Caco-2 (cell line): ENCODE data around the gene SLC7A1. TPM values are rescaled to one million over a fixed set of nuclear protein-coding genes. Genes with fewer than 3 reads are reported as not detected.

ENCODE experiments used
- BruUV-seq: library from RNA; stranded (reverse); fragments of 400-500 nt; replicated peaks from 2 replicates; lab custom pipeline; 2021; lab: Mats Ljungman, UMichigan
- CTCF ChIA-PET: fragments of 300-600 bp; sonication (Branson Sonifier 250); formaldehyde crosslinking; loops from one replicate; lab custom pipeline; 2022; ENCODE audit warnings: antibody characterized with exemption; lab: Charles Lee
- POLR2A ChIA-PET: fragments of 300-600 bp; sonication (Branson Sonifier 250); formaldehyde crosslinking; loops from one replicate; lab custom pipeline; 2022; ENCODE audit warnings: antibody characterized with exemption; lab: Charles Lee
- DNase-seq, 2 experiments: peaks; one replicate each; pipeline versions ENCODE4 v3.0.0 to v3.0.0-alpha.2; 2020 to 2022
- H3K27me3 ChIP-seq: replicated peaks from 2 replicates; pipeline ENCODE4 v1.6.0; 2011; ENCODE audit warnings: low read length; ENCODE audit not compliant: control insufficient read depth, insufficient read depth
- H3K36me3 ChIP-seq: 2 replicates; pipeline ENCODE4 v1.5.1; 2011; ENCODE audit warnings: low read length; ENCODE audit not compliant: control insufficient read depth, insufficient read depth
- H3K4me1 ChIP-seq: fragments of 250-450 bp; sonication (Bioruptor Pico); 2 replicates; pipeline ENCODE4 v1.5.1; 2020; ENCODE audit warnings: mild to moderate bottlenecking
- H3K4me3 ChIP-seq: 2 replicates; pipeline ENCODE4 v1.5.1; 2011; ENCODE audit warnings: low read depth, mild to moderate bottlenecking, control low read depth, low read length
- H3K9me3 ChIP-seq: fragments of 250-450 bp; sonication (Bioruptor Pico); 2 replicates; pipeline ENCODE4 v1.5.1; 2020; ENCODE audit warnings: mild to moderate bottlenecking, moderate library complexity
- H3K27ac Mint-ChIP-seq: one replicate; pipeline ENCODE4 v1.8.0; 2022; ENCODE audit warnings: mixed read lengths; ENCODE audit not compliant: unreplicated experiment
- H3K27me3 Mint-ChIP-seq: one replicate; pipeline ENCODE4 v1.8.0; 2022; ENCODE audit warnings: mixed read lengths; ENCODE audit not compliant: insufficient read depth, unreplicated experiment
- H3K36me3 Mint-ChIP-seq: one replicate; pipeline ENCODE4 v1.8.0; 2022; ENCODE audit warnings: mild to moderate bottlenecking, mixed read lengths; ENCODE audit not compliant: insufficient read depth, unreplicated experiment
- H3K4me1 Mint-ChIP-seq: one replicate; pipeline ENCODE4 v1.8.0; 2022; ENCODE audit warnings: low read depth, mixed read lengths; ENCODE audit not compliant: unreplicated experiment
- H3K4me3 Mint-ChIP-seq: one replicate; pipeline ENCODE4 v1.8.0; 2022; ENCODE audit warnings: mild to moderate bottlenecking, moderate library complexity, mixed read lengths; ENCODE audit not compliant: unreplicated experiment
- H3K9me3 Mint-ChIP-seq: one replicate; pipeline ENCODE4 v1.8.0; 2022; ENCODE audit warnings: mixed read lengths; ENCODE audit not compliant: unreplicated experiment
- CTCF ChIP-seq, 2 experiments: fragments of 200-600 bp in 1 of 2; IDR thresholded peaks; 1 replicate in 1 of 2; 2 replicates in 1 of 2; pipeline versions ENCODE4 v1.5.1 to v1.8.0; 2011 to 2022; ENCODE audit warnings: antibody characterized with exemption in 1 of 2, control low read depth in 1 of 2, inconsistent platforms in 1 of 2, low read depth in 1 of 2, low read length in 1 of 2, mild to moderate bottlenecking in 1 of 2, moderate library complexity in 1 of 2; ENCODE audit not compliant: insufficient read depth in 1 of 2, severe bottlenecking in 1 of 2, unreplicated experiment in 1 of 2
- intact Hi-C: fragments of 100-400 bp; cut with micrococcal nuclease; formaldehyde crosslinking; loops from one replicate; pipeline ENCODE4 v1.10.0; 2022; ENCODE audit not compliant: unreplicated experiment
- total RNA-seq: library from RNA; stranded (reverse); gene quantifications from 2 replicates; pipeline ENCODE4 v1.2.3, GENCODE V29; 2022

The SLC7A1 gene
- total RNA-seq, 1 experiment from 2014 or later: 180 TPM

DNA sequence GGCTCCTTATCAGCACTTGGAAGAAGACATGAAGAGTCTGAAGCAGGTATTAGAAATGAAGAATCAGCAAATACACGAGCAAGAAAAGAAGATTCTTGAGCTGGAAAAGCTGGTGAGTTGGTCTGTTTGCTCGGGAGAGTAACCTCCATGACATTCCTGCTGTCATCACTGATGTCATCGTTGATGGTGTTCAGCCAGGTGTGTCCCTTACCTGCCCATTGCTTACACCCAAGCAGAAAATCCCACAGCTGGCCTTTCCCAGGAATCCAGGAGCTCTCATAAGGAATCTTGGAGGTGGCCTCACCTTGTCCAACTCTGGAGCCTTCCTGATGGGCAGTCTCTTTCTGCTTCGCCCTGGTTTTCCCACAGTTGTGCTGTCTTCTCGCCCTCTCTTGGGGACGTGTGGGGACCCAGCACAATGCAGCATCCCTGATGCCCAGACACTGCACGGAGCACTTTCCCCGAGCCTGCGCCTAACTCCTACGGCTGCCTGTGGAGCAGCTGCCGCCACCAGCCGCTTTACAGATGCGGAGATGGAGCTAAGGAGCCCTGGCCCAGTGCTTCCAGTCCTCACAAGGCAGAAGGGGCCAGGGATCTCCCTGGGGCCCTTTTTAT lies 97.0 kb downstream of the SLC7A1 start:
- ChIA-PET CTCF (interaction anchor here (3.7 kb wide), 1 partner anchor 10 kb away, joined by 14 read pairs; no protein-coding TSS in a partner anchor), POLR2A (no interaction called here)
- no peak for TF ChIP-seq CTCF (IDR thresholded peaks at IDR 0.05; ENCODE audit: insufficient read depth in 1 of 2, low read depth in 1 of 2, low read length in 1 of 2, severe bottlenecking in 1 of 2, unreplicated experiment in 1 of 2)
- intact Hi-C loops: no loop called here
- BruUV-seq: no TSS peak
- Histone ChIP-seq H3K36me3 (no peaks in the 10 kb centered on the region), H3K27me3 (no peaks in the 10 kb centered on the region), H3K9me3 (no peaks in the 10 kb centered on the region), H3K4me1 (no peaks in the 10 kb centered on the region), H3K4me3 (no peak overlapping the region)
- Mint-ChIP-seq H3K4me3 (no peak overlapping the region), H3K36me3 (peaks cover 14% of the 10 kb centered on the region), H3K27ac (no peak overlapping the region), H3K4me1 (no peaks in the 10 kb centered on the region), H3K9me3 (no peaks in the 10 kb centered on the region), H3K27me3 (peaks cover 9% of the 10 kb centered on the region)
- no peak for DNase-seq

GRCh38 chr13:29497137-29497654 lies 98.3 kb downstream of the SLC7A1 start:
- intact Hi-C loops: no loop called here
- Histone ChIP-seq H3K4me3 (no peak overlapping the region), H3K27me3 (no peaks in the 10 kb centered on the region), H3K4me1 (no peaks in the 10 kb centered on the region; the same call in 1 of the 2 replicates), H3K36me3 (no peaks in the 10 kb centered on the region), H3K9me3 (no peaks in the 10 kb centered on the region)
- Mint-ChIP-seq H3K4me3 (no peak overlapping the region), H3K9me3 (no peaks in the 10 kb centered on the region), H3K27me3 (peaks cover 9% of the 10 kb centered on the region), H3K4me1 (no peaks in the 10 kb centered on the region), H3K36me3 (peaks cover under 1% of the 10 kb centered on the region), H3K27ac (no peak overlapping the region)
- ChIA-PET CTCF (interaction anchor here (2.2 to 3.7 kb wide), 2 partner anchors 11 to 25 kb away, joined by 5 to 14 read pairs; no protein-coding TSS in a partner anchor), POLR2A (no interaction called here)
- no peak for TF ChIP-seq CTCF (IDR thresholded peaks at IDR 0.05; ENCODE audit: insufficient read depth in 1 of 2, low read depth in 1 of 2, low read length in 1 of 2, severe bottlenecking in 1 of 2, unreplicated experiment in 1 of 2)
- DNase-seq: no peak
- no TSS peak for BruUV-seq

DNA sequence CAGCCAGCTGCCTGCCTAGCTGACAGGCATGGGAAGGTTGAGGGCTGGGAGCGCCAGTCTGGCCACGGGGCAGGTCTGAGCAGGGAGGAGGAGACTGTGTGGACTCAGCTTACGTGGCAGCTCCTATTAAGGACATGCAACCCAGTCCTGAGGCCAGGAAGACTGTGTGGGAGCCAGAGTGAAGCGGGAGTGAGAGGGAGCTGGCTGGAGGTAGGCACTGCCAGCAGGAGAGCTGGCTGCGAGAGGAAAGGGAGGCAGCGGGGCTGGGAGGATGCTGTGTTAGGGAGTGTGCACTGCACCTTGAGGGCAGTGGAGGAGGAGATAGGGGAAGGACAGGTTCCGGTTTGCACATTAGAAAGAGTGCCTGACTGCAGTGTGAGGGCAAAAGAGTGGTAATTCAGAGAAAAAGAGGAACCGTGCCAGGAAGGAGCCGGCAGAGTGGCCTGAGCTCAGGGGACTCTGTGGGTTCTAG lies 99.2 kb downstream of the SLC7A1 start:
- ChIA-PET POLR2A (no interaction called here), CTCF (interaction anchor here (2.2 to 3.7 kb wide), 2 partner anchors 12 to 24 kb away, joined by 5 to 14 read pairs; no protein-coding TSS in a partner anchor)

More for the DNA sequence above, 99.2 kb downstream of the SLC7A1 start:
- BruUV-seq: no TSS peak
- Histone ChIP-seq H3K36me3 (no peaks in the 10 kb centered on the region), H3K27me3 (no peaks in the 10 kb centered on the region), H3K4me3 (no peak overlapping the region), H3K4me1 (no peaks in the 10 kb centered on the region; the same call in 1 of the 2 replicates), H3K9me3 (no peaks in the 10 kb centered on the region)
- no peak for DNase-seq
- no peaks in the 10 kb centered on the region for H3K9me3 Mint-ChIP-seq
- intact Hi-C loops: no loop called here
- H3K27me3 Mint-ChIP-seq: peaks cover 6% of the 10 kb centered on the region
- H3K36me3 Mint-ChIP-seq: no peaks in the 10 kb centered on the region
- H3K4me1 Mint-ChIP-seq: no peaks in the 10 kb centered on the region
- no peak overlapping the region for H3K4me3 Mint-ChIP-seq
- no peak for TF ChIP-seq CTCF (IDR thresholded peaks at IDR 0.05; ENCODE audit: insufficient read depth in 1 of 2, low read depth in 1 of 2, low read length in 1 of 2, severe bottlenecking in 1 of 2, unreplicated experiment in 1 of 2)
- H3K27ac Mint-ChIP-seq: no peak overlapping the region
